Skeletal muscle satellite cell (primary cell): ENCODE data around the gene CYB5D1.

Experiments used
- H3K27me3 ChIP-seq: 2 replicates; pipeline ENCODE4 v1.7.0; 2013; ENCODE audit warnings: low read length; ENCODE audit not compliant: control insufficient read depth, insufficient read depth
- H3K36me3 ChIP-seq: 2 replicates; pipeline ENCODE4 v1.7.0; 2013; ENCODE audit warnings: mild to moderate bottlenecking, control low read depth, low read length; ENCODE audit not compliant: insufficient read depth
- H3K4me1 ChIP-seq: 2 replicates; pipeline ENCODE4 v1.7.0; 2013; ENCODE audit warnings: low read length; ENCODE audit not compliant: control insufficient read depth, insufficient read depth
- H3K4me2 ChIP-seq: 2 replicates; pipeline ENCODE4 v1.7.0; 2013; ENCODE audit warnings: mild to moderate bottlenecking, low read length
- H3K4me3 ChIP-seq: 2 replicates; pipeline ENCODE4 v1.7.0; 2013; ENCODE audit warnings: low read length
- H3K9ac ChIP-seq: 2 replicates; pipeline ENCODE4 v1.7.0; 2013; ENCODE audit warnings: mild to moderate bottlenecking, low read depth, low read length, moderate library complexity
- H3K9me3 ChIP-seq: replicated peaks from 2 replicates; pipeline ENCODE4 v1.7.0; 2013; ENCODE audit warnings: mild to moderate bottlenecking, control low read depth, low read length

Gene CYB5D1

GRCh38 chr17:7848131-7848579, 9.6 kb upstream of the CYB5D1 start:
- Histone ChIP-seq H3K4me3 (no peak overlapping the region), H3K9ac (no peak overlapping the region), H3K9me3 (no peaks in the 10 kb centered on the region), H3K27me3 (no peaks in the 10 kb centered on the region), H3K4me1 (peaks cover 11% of the 10 kb centered on the region), H3K36me3 (peaks cover 46% of the 10 kb centered on the region), H3K4me2 (no peak overlapping the region)

DNA sequence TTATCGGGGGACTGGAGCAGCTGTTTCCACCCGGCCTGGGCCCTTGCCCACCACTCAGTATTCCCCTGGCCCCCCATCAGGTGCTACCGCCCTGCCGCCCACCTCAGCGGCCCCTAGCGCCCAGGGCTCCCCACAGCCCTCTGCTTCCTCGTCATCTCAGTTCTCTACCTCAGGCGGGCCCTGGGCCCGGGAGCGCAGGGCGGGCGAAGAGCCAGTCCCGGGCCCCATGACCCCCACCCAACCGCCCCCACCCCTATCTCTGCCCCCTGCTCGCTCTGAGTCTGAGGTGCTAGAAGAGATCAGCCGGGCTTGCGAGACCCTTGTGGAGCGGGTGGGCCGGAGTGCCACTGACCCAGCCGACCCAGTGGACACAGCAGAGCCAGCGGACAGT, 9.1 kb upstream of the CYB5D1 start:
- H3K36me3 ChIP-seq, result peaks cover 47% of the 10 kb centered on the region
- H3K27me3 ChIP-seq, result no peaks in the 10 kb centered on the region
- H3K4me1 ChIP-seq, result peaks cover 11% of the 10 kb centered on the region
- no peak overlapping the region for H3K4me3 ChIP-seq
- no peaks in the 10 kb centered on the region for H3K9me3 ChIP-seq
- no peak overlapping the region for H3K9ac ChIP-seq
- no peak overlapping the region for H3K4me2 ChIP-seq

GRCh38 chr17:7849130-7849750, 8.6 kb upstream of the CYB5D1 start:
- Histone ChIP-seq H3K4me1 (peaks cover 11% of the 10 kb centered on the region), H3K36me3 (peaks cover 47% of the 10 kb centered on the region), H3K4me2 (no peak overlapping the region), H3K9me3 (no peaks in the 10 kb centered on the region), H3K4me3 (no peak overlapping the region), H3K9ac (no peak overlapping the region), H3K27me3 (no peaks in the 10 kb centered on the region)

DNA sequence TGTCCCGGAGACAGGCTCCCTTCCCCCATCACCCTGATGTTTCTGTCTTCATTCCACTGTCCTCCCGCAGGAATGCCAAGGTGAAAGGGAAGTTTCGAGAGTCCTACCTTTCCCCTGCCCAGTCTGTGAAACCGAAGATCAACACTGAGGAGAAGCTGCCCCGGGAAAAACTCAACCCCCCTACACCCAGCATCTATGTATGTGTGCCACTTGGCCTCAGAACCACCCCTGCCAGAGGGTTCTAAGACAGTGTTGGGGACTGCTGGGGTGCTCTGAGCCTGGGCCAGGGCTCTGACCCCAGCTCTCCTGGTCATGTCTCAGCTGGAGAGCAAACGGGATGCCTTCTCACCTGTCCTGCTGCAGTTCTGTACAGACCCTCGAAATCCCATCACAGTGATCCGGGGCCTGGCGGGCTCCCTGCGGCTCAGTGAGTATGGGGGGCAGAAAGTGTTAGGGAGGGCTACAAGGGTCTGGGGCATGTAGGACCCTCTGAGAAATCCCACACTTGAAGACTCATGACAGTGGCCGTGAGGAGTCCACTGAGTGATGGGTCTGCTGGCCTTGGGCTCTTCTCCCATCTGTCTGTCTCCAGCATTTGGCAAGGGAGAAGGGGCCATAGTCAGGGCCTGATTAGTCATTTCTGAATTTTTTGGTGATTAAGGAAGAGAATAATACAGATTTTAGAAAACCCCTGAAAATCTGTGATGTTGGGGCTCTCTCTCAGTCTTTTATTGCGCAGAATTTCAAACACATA, 7.9 kb upstream of the CYB5D1 start:
- H3K4me1 ChIP-seq, result peaks cover 10% of the 10 kb centered on the region
- no peaks in the 10 kb centered on the region for H3K27me3 ChIP-seq
- H3K4me3 ChIP-seq, result no peak overlapping the region
- H3K9me3 ChIP-seq, result no peaks in the 10 kb centered on the region
- H3K9ac ChIP-seq, result no peak overlapping the region
- H3K4me2 ChIP-seq, result no peak overlapping the region
- peaks cover 48% of the 10 kb centered on the region for H3K36me3 ChIP-seq

- Histone ChIP-seq H3K36me3 (peaks cover 55% of the 10 kb centered on the region), H3K9ac (no peak overlapping the region), H3K4me1 (peaks cover 11% of the 10 kb centered on the region)
Observed at GRCh38 chr17:7850701-7851437, 6.9 kb upstream of the CYB5D1 start.

DNA sequence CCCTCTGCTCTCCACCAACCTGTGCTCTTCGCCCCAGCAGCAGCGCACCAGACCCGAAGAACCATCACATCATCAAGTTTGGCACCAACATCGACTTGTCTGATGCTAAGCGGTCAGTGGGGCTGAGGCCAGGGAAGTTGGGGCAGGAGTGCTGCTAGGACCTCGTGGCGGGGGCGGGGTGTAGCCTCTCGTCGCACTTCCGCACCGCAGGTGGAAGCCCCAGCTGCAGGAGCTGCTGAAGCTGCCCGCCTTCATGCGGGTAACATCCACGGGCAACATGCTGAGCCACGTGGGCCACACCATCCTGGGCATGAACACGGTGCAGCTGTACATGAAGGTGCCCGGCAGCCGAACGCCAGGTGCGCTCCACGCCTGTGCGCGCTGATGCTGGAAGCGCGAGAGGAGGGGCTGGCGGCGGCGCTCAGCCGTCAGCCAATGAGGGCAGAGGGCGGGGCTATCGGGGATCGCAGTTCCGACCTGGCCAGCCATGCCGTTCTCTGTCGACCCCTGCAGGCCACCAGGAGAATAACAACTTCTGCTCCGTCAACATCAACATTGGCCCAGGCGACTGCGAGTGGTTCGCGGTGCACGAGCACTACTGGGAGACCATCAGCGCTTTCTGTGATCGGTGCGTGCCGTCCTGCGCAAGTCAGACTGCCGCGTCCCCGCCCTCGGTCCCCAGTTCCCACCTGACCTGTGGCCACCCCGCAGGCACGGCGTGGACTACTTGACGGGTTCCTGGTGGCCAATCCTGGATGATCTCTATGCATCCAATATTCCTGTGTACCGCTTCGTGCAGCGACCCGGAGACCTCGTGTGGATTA, 6.2 kb upstream of the CYB5D1 start:
- Histone ChIP-seq H3K4me2 (peak overlapping the region; percentile 42), H3K36me3 (peaks cover 52% of the 10 kb centered on the region), H3K9ac (no peak overlapping the region), H3K9me3 (no peaks in the 10 kb centered on the region), H3K4me1 (peaks cover 19% of the 10 kb centered on the region), H3K4me3 (no peak overlapping the region), H3K27me3 (no peaks in the 10 kb centered on the region)

More at GRCh38 chr17:7850701-7851437, 6.9 kb upstream of the CYB5D1 start:
- Histone ChIP-seq H3K4me2 (no peak overlapping the region), H3K27me3 (no peaks in the 10 kb centered on the region), H3K4me3 (no peak overlapping the region), H3K9me3 (no peaks in the 10 kb centered on the region)

DNA sequence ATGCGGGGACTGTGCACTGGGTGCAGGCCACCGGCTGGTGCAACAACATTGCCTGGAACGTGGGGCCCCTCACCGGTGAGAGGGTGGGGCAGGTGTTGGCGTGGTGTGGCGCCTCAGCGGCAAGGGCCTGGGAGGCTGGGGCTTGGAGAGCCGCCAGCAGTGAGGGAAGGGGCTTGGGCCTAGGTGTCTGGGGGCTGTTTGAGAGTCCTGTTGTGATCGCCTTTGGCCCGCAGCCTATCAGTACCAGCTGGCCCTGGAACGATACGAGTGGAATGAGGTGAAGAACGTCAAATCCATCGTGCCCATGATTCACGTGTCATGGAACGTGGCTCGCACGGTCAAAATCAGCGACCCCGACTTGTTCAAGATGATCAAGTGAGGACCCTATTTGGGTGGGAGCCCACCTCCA, 5.5 kb upstream of the CYB5D1 start:
- Histone ChIP-seq H3K9ac (no peak overlapping the region), H3K9me3 (no peaks in the 10 kb centered on the region), H3K4me1 (peaks cover 19% of the 10 kb centered on the region)

GRCh38 chr17:7852919-7853690, 4.7 kb upstream of the CYB5D1 start:
- Histone ChIP-seq H3K4me3 (no peak overlapping the region), H3K9me3 (no peaks in the 10 kb centered on the region), H3K9ac (no peak overlapping the region), H3K4me2 (no peak overlapping the region), H3K36me3 (peaks cover 51% of the 10 kb centered on the region), H3K4me1 (peaks cover 19% of the 10 kb centered on the region), H3K27me3 (no peaks in the 10 kb centered on the region)

More for the DNA sequence above, 5.5 kb upstream of the CYB5D1 start:
- no peak overlapping the region for H3K4me2 ChIP-seq
- H3K27me3 ChIP-seq, result no peaks in the 10 kb centered on the region
- H3K4me3 ChIP-seq, result no peak overlapping the region
- peaks cover 52% of the 10 kb centered on the region for H3K36me3 ChIP-seq

GRCh38 chr17:7853691-7854038, 4.1 kb upstream of the CYB5D1 start:
- Histone ChIP-seq H3K36me3 (peaks cover 49% of the 10 kb centered on the region), H3K27me3 (no peaks in the 10 kb centered on the region), H3K4me1 (peaks cover 24% of the 10 kb centered on the region), H3K4me2 (no peak overlapping the region), H3K4me3 (no peak overlapping the region), H3K9ac (no peak overlapping the region), H3K9me3 (no peaks in the 10 kb centered on the region)

- no peak overlapping the region for H3K9ac ChIP-seq
- peaks cover 29% of the 10 kb centered on the region for H3K4me1 ChIP-seq
- H3K27me3 ChIP-seq, result no peaks in the 10 kb centered on the region
- no peak overlapping the region for H3K4me2 ChIP-seq
- peaks cover 45% of the 10 kb centered on the region for H3K36me3 ChIP-seq
- H3K4me3 ChIP-seq, result no peak overlapping the region
- H3K9me3 ChIP-seq, result no peaks in the 10 kb centered on the region
Observed at GRCh38 chr17:7854078-7854777, 3.6 kb upstream of the CYB5D1 start.
